ENCODE measurements around the gene MEIOC. TPM values are rescaled to one million over a fixed set of nuclear protein-coding genes. Genes with fewer than 3 reads are reported as not detected.
"Not testable (repeated sequence)": the region's sequence is repeated elsewhere in the genome, so short reads cannot be mapped to it uniquely, and the experiment has no call there.

MEIOC gene
- total RNA-seq, 1 experiment from 2014 or later = not detected

DNA sequence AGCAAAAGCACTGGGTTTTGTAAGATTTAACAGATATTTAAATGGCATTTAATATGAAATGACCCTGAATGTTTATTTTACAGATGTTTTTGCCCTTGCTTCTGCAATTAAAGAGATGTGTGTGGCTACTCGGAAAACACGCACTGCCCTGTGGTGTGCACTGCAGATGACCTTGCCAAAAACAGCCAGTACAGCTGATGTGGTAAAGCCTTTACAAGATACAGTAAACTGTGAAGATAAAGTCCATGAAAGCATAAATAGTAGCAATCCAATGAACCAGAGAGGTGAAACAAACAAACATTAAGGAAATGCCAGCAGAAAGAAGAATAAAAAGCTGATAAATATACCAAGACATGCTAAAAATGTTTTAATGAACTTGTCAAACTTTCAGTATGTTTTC is 17.6 kb downstream of the MEIOC start:
- ChIA-PET CTCF (interaction anchor here (0.8 to 1.3 kb wide), 2 partner anchors 15 to 140 kb away, joined by 4 to 5 read pairs; no protein-coding TSS in a partner anchor), POLR2A (interaction anchor here (1.1 kb wide), 1 partner anchor 9 kb away, joined by 3 read pairs; no protein-coding TSS in a partner anchor)
- intact Hi-C loops (cut with micrococcal nuclease) = no loop called here
- Mint-ChIP-seq H3K4me1 (ENCODE audit: insufficient read depth, unreplicated experiment) (no peaks in the 10 kb centered on the region), H3K9me3 (ENCODE audit: unreplicated experiment) (no peaks in the 10 kb centered on the region), H3K27me3 (ENCODE audit: insufficient read depth, unreplicated experiment) (no peaks in the 10 kb centered on the region), H3K4me3 (ENCODE audit: unreplicated experiment) (no peak overlapping the region), H3K27ac (ENCODE audit: low read depth, unreplicated experiment) (no peak overlapping the region), H3K36me3 (ENCODE audit: insufficient read depth, unreplicated experiment) (peaks cover 15% of the 10 kb centered on the region)
- TF ChIP-seq CTCF (IDR thresholded peaks at IDR 0.05; ENCODE audit: unreplicated experiment) = no peak
- no peak for DNase-seq (ENCODE audit: unreplicated experiment)
- BruUV-seq (replicated peaks) = no TSS peak

DNA sequence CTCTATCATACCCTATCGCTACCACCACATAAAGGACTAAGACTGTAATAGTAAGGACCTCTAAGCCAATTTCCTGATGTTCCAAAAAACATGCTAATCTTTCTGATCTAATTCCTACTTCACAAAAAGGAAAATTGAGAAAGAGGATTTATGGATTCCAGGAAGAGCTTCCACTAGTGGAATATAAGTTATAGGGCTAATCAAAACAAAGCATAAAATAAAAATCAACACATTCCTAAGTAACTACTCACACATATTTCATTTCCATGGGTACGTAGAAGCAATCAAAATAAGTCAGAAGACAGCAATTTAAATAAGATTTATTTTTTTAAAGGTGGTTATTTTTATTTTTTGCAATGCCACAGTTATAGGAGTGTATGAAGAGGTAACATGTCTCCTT is 20.9 kb downstream of the MEIOC start:
- Mint-ChIP-seq H3K27ac (ENCODE audit: low read depth, unreplicated experiment) (peak overlapping the region; percentile 13), H3K36me3 (ENCODE audit: insufficient read depth, unreplicated experiment) (peaks cover 41% of the 10 kb centered on the region), H3K9me3 (ENCODE audit: unreplicated experiment) (no peaks in the 10 kb centered on the region), H3K27me3 (ENCODE audit: insufficient read depth, unreplicated experiment) (no peaks in the 10 kb centered on the region), H3K4me3 (ENCODE audit: unreplicated experiment) (no peak overlapping the region), H3K4me1 (ENCODE audit: insufficient read depth, unreplicated experiment) (no peaks in the 10 kb centered on the region)
- intact Hi-C loops (cut with micrococcal nuclease) = no loop called here
- BruUV-seq (replicated peaks) = no TSS peak
- TF ChIP-seq CTCF (IDR thresholded peaks at IDR 0.05; ENCODE audit: unreplicated experiment) = no peak
- ChIA-PET CTCF (interaction anchor here (1.7 kb wide), 1 partner anchor 143 kb away, joined by 5 read pairs; no protein-coding TSS in a partner anchor), POLR2A (interaction anchor here (0.6 to 0.7 kb wide), 2 partner anchors 11 to 261 kb away, joined by 3 read pairs; no protein-coding TSS in a partner anchor)
- DNase-seq (ENCODE audit: unreplicated experiment) = peak; percentile 4

DNA sequence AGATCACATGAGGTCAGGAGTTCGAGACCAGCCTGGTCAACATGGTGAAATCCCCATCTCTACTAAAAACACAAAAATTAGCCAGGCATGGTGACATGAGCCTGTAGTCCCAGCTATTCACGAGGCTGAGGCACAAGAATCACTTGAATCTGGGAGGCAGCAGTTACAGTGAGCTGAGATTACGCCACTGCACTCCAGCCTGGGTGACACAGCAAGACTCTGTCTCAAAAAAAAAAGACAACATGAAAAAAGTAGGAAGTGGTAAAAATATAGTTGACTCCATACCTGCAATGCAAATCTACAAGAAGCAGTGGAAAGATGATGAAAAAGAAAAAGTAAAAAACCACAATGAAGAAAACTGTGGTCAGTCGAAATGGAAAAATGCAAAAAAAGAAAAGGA is 27.0 kb downstream of the MEIOC start:
- BruUV-seq (replicated peaks); DNase-seq (ENCODE audit: unreplicated experiment); intact Hi-C loops (cut with micrococcal nuclease); H3K27ac Mint-ChIP-seq (ENCODE audit: low read depth, unreplicated experiment); H3K4me1 Mint-ChIP-seq (ENCODE audit: insufficient read depth, unreplicated experiment); H3K4me3 Mint-ChIP-seq (ENCODE audit: unreplicated experiment); H3K27me3 Mint-ChIP-seq (ENCODE audit: insufficient read depth, unreplicated experiment); H3K9me3 Mint-ChIP-seq (ENCODE audit: unreplicated experiment): not testable (repeated sequence)
- ChIA-PET CTCF (interaction anchor here (0.5 to 3.8 kb wide), 3 partner anchors 11 to 79 kb away, joined by 3 to 14 read pairs (median 3); no protein-coding TSS in a partner anchor), POLR2A (interaction anchor here (0.7 kb wide), 2 partner anchors 23 to 44 kb away, joined by 3 to 5 read pairs; no protein-coding TSS in a partner anchor)
- peaks cover 40% of the 10 kb centered on the region for H3K36me3 Mint-ChIP-seq (ENCODE audit: insufficient read depth, unreplicated experiment)

DNA sequence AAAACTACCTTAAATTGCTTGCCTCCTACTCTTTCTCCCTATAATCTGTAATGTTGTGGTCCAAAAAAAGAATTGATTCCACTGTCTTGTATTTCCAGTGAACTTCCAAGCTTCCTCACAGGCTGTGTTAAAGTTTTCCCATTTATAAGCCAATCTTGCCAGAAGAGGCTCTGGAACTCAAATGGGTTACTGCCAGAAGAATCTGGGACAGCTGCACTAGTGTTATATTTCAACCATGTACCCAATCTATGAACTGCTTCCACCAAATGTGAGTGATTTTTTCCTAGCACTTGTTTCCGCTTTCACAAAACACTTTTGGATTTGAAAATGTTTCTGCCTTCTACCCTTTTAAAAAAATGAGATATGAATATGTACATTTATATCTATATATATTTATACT is 31.5 kb downstream of the MEIOC start:
- no peak for DNase-seq (ENCODE audit: unreplicated experiment)
- POLR2A ChIA-PET = interaction anchor here (1.3 to 1.9 kb wide), 2 partner anchors 16 to 21 kb away, joined by 3 to 9 read pairs; no protein-coding TSS in a partner anchor
- CTCF ChIA-PET = interaction anchor here (1.6 to 1.8 kb wide), 2 partner anchors 13 to 15 kb away, joined by 3 to 5 read pairs; no protein-coding TSS in a partner anchor
- peaks cover 7% of the 10 kb centered on the region for H3K36me3 Mint-ChIP-seq (ENCODE audit: insufficient read depth, unreplicated experiment)
- H3K27me3 Mint-ChIP-seq (ENCODE audit: insufficient read depth, unreplicated experiment) = no peaks in the 10 kb centered on the region
- H3K9me3 Mint-ChIP-seq (ENCODE audit: unreplicated experiment) = no peaks in the 10 kb centered on the region
- no TSS peak for BruUV-seq (replicated peaks)
- no peak overlapping the region for H3K4me3 Mint-ChIP-seq (ENCODE audit: unreplicated experiment)
- no peak overlapping the region for H3K27ac Mint-ChIP-seq (ENCODE audit: low read depth, unreplicated experiment)
- intact Hi-C loops (cut with micrococcal nuclease) = no loop called here
- TF ChIP-seq CTCF (IDR thresholded peaks at IDR 0.05; ENCODE audit: unreplicated experiment) = no peak
- peaks cover 21% of the 10 kb centered on the region for H3K4me1 Mint-ChIP-seq (ENCODE audit: insufficient read depth, unreplicated experiment)

Data from MCF 10A (cell line).